NCI-H82 (cell line): ENCODE results near the gene FAM98A.

Experiments
- DNase-seq: peaks from one replicate; lab custom pipeline; 2025; lab: John Stamatoyannopoulos, UW

The FAM98A gene

GRCh38 chr2:33597026-33597425 is 2.1 kb downstream of the FAM98A start:
- no peak for DNase-seq

DNA sequence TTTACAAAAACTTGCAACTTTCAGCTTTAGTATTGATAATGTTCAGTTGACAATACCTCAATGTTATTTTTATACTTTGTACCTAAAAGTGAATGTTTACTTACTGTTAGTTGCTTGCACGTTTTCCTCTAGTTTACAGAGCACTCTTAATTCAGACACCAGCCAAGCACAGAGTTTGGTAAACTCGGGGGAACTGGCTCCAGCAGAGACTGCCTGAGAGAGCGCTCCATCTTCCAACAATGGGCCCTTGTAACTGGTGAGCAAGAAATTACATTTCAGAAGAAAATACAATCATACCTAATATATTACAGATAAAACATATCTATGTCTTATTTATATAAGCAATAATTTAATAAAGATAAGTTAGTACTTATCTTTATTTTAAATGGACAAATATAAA is 3.7 kb downstream of the FAM98A start:
- DNase-seq, result no peak

- DNase-seq, result no peak
These were observed 9.7 kb downstream of the FAM98A start for GRCh38 chr2:33589444-33589843.

- no peak for DNase-seq
These were observed 10.9 kb downstream of the FAM98A start for GRCh38 chr2:33588232-33588631.

DNA sequence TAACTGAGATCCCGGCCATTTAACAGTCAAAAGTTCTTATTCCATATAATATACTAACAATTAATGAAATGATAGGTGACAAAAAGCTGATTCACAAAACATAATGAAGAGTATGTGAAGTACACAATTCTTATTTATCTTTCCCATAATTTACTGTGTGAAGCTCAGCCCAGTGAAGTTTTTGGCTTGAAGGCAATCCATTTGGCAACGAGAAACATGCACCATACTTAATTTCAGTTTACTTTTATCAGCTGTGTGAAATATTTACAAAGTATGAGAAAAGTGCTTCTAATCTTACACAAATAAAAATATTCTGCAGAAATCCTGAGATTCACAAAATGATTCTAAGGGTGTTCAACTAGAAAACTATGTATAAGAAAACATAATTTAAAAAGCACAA is 12.3 kb downstream of the FAM98A start:
- no peak for DNase-seq

DNA sequence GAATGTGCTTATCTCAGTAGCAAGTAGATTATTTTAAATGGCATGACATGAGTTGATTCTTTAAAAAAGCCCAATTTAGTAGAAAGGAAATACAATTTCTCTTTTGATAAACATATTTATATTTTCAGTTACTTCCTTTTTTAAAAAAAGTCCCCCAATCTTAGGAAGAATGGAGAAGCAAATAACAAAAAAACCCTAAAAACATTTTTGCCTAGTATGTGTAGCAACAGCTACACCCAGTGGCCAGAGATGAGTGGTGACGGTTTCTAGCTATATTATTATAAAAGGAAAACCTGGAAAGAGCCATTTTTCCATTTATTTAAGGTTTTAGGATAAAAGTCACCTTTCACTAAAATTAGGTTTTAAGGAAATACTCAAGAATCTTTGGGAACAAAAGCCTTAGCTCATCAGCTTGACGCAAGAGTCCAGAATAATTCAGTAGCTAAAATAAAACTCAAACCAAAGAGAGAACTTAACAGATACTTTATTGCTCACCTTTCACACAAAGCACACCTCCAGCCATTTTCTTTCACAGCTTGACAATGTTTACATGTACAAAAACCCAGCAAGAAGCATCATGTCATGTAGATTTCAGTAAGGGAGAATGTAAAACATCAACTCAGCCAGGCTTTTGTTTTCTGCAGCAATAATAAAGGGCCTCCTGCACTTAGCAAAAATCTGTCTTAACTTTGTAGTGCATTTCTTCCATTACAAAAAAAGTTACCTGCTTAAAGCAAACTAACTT is 15.7 kb downstream of the FAM98A start:
- DNase-seq, result peak; percentile 40

GRCh38 chr2:33581872-33582271 is 17.2 kb downstream of the FAM98A start:
- no peak for DNase-seq

DNA sequence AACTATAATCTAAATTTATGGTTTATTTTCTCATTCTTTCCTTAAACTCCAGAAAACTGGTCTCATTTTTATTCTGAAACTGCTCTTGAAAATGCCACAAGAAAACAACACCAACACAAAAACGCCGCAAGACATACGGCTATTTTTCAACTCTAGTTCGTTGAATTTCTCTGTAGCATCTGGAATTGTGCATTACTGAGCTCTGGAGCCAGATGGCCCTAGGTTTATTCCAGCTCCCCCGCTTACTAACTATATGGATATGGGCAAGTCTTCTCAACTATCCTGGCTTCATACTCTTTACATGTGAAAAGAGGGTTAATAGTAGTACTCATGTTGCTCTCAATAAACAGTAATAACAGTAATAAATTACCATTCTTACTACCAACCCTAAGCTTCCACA is 19.9 kb downstream of the FAM98A start:
- DNase-seq, result peak; percentile 19

DNA sequence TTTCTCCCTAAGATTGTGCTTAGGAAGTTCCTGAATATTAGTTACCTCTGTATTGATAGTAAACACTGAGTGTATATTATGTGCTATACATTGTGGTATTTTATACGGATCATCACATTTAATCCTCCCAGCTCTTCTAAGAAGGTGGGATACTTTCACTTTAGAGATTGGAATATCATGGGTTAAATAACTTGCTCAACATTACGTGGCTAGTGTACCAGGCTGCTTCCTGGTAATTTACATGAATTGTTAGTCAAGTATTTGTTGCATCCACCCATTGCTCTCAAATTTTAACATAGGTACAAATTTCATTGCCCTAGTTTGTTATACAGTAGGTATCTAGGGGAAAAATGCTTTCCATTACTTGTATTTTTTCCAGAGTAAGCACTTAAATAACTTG is 21.4 kb downstream of the FAM98A start:
- DNase-seq, result no peak

DNA sequence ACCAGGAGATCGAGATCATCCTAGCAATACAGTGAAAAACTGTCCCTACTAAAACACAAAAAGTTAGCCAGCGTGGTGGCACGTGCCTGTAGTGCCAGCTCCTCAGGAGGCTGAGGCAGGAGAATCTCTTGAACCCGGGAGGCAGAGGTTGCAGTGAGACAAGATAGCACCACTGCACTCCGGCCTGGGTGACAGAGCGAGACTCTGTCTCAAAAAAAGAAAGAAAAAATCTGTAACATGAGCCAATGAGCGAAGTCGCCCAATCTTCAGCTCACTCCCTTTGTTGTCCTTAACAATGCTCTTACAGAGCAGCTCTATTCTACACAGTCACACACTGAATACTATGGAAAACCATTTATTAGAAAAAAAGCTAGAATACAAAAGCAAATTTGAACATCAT is 22.0 kb downstream of the FAM98A start:
- no peak for DNase-seq

DNA sequence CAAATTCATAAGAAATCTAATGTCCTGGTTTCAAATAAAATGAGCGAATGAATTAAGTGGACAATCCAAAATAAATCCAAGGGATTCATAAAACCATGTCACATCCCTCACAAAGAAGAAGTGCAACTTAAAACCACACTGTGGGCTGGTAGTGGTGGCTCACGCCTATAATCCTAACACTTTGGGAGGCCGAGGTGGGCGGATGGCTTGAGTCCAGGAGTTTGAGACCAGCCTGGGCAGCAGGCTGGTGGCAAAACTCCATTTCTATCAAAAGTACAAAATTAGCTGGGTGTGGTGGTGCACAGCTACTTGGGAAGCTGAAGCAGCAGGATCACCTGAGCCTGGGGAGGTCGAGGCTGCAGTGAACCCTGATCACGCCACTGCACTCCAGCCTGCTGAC is 25.4 kb downstream of the FAM98A start:
- DNase-seq, result no peak

DNA sequence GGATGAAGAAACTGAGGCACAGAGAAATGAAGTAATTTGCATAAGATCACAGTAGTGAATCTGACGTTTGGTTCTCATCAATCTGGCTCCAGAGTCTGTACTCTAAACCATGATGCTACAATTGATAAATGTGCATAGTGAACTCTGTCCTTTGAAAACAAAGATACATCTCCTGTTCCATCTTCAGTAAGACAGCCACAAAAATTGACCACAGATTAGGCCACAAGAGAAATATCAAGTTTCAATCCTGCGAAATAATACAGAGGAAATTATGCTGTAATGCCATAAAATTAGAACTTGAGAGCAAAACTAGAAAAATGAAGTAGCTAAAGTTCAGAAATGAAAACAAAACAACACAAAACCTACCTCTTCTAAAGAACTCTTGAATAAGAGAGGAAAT is 28.4 kb downstream of the FAM98A start:
- DNase-seq, result no peak

- no peak for DNase-seq
These were observed 37.2 kb downstream of the FAM98A start for GRCh38 chr2:33561872-33562271.

DNA sequence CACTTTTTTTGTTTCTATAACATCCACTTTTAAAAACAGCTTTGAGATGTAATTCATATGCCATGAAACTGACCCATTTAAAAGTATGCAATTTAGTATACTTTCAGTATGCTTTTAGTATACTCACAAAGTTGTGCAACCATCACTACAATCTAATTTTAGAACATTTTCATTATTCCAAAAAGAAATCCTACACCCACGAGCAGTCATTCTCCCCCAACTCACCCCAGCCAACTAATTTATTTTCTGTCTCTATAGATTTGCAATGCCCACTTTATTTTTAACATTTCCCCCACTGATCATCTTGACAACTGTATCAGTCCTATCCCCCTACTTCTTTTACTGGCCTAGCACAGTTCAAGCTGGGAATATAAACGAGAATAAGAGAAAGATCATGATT is 39.1 kb downstream of the FAM98A start:
- no peak for DNase-seq

DNA sequence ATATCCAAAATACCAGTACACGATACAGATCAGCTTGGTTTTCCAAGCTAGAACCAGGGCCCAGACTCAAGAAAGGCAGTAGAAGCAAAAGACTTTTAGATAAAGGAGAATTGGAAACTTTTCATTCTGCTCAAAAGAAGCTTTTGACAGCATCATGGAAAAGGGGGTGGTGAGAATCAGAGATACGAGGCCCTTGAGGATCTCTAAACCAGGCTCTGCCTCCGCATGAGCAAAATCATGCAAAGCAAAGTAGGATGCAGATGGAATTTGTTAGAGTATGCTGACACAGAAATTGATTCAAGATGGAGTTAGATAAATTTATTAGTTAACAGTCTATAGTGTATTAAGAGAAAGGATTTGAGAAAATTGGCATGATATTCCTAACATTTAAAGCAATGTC is 39.8 kb downstream of the FAM98A start:
- DNase-seq, result no peak

GRCh38 chr2:33555681-33556080 is 43.4 kb downstream of the FAM98A start:
- DNase-seq, result no peak

GRCh38 chr2:33552758-33553461 is 46.2 kb downstream of the FAM98A start:
- DNase-seq, result no peak

GRCh38 chr2:33550206-33550605 is 48.9 kb downstream of the FAM98A start:
- DNase-seq, result no peak

DNA sequence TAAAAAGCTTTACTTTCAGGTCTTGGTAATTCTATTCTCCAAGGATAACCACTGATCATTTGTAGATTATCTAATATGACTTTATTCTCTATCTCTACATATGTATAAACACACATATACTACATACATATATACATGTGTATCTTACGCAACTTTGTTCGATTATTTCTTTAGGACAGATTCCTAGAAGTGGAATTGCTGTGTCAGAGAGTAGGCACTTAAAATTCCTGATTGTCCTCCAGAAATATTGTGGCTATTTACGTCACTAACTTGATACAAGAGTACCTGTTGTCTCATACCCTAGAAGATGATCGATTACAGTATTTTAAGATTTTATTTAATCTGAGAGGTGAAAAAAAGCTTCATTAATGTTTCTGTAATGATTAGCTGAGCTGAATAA is 57.9 kb downstream of the FAM98A start:
- DNase-seq, result no peak

DNA sequence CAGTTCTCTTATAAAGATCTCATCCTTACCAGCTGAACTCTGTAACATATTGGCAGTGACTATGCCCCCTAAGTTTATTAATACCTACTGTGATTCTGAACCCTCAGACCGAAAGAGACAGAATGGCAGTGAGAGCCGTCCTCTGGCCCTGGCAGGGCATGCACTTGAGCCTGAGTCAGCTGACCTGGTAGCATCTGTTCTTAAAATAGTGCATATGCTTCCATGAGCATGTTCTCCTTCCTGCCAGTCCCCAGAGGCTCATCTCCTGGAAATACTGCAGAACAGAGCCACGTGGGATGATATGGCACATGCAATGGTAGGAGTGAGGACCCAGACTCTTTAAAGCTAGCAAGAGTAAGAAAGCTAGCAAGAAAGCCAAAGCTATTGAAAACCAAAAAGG is 63.7 kb downstream of the FAM98A start:
- peak; percentile 8 for DNase-seq
